ENCODE data around the gene ANGPT4.
"Not testable (repeated sequence)": the region's sequence is repeated elsewhere in the genome, so short reads cannot be mapped to it uniquely, and the experiment has no call there.

Gene ANGPT4

GRCh38 chr20:905396-905961 lies 10.7 kb downstream of the ANGPT4 start:
- DNase-seq = no peak

GRCh38 chr20:904039-904545 lies 12.0 kb downstream of the ANGPT4 start:
- no peak for DNase-seq

- DNase-seq = not testable (repeated sequence)
These were observed 18.7 kb downstream of the ANGPT4 start for GRCh38 chr20:897436-897835.

GRCh38 chr20:896501-897025 lies 19.6 kb downstream of the ANGPT4 start:
- DNase-seq = no peak

GRCh38 chr20:892371-892770 lies 23.8 kb downstream of the ANGPT4 start:
- DNase-seq = not testable (repeated sequence)

GRCh38 chr20:891706-892080 lies 24.4 kb downstream of the ANGPT4 start:
- no peak for DNase-seq

GRCh38 chr20:891058-891705 lies 25.0 kb downstream of the ANGPT4 start:
- no peak for DNase-seq

GRCh38 chr20:890666-891057 lies 25.5 kb downstream of the ANGPT4 start:
- no peak for DNase-seq

- no peak for DNase-seq
These were observed 26.1 kb downstream of the ANGPT4 start for GRCh38 chr20:889932-890463.

- DNase-seq = no peak
These were observed 27.0 kb downstream of the ANGPT4 start for GRCh38 chr20:889106-889505.

- no peak for DNase-seq
These were observed 28.1 kb downstream of the ANGPT4 start for GRCh38 chr20:888057-888456.

GRCh38 chr20:887137-887536 lies 29.0 kb downstream of the ANGPT4 start:
- no peak for DNase-seq

GRCh38 chr20:884983-885952 lies 30.9 kb downstream of the ANGPT4 start:
- DNase-seq = no peak

GRCh38 chr20:881783-882144 lies 34.4 kb downstream of the ANGPT4 start:
- no peak for DNase-seq

GRCh38 chr20:881051-881782 lies 34.9 kb downstream of the ANGPT4 start:
- no peak for DNase-seq

- no peak for DNase-seq
These were observed 36.5 kb downstream of the ANGPT4 start for GRCh38 chr20:879626-880025.

- DNase-seq = no peak
These were observed 37.4 kb downstream of the ANGPT4 start for GRCh38 chr20:878511-879307.

GRCh38 chr20:877814-878213 lies 38.3 kb downstream of the ANGPT4 start:
- DNase-seq = no peak

- no peak for DNase-seq
These were observed 41.0 kb downstream of the ANGPT4 start for GRCh38 chr20:875115-875514.

- no peak for DNase-seq
These were observed 42.1 kb downstream of the ANGPT4 start for GRCh38 chr20:873875-874607.
